Activated CD8-positive, alpha-beta memory T cell treated with anti-CD3 and anti-CD28 coated beads, Interleukin-2, amount 50 U/mL, for 4 hours (primary cell): ENCODE data around the gene PDLIM7.
A peak's percentile ranks its signal among the peaks of the same experiment; 100 is the strongest.

Source experiments
- DNase-seq: peaks from one replicate; pipeline ENCODE4 v3.0.0-alpha.2; 2020

The PDLIM7 gene

GRCh38 chr5:177524539-177524900 is 27.1 kb upstream of the PDLIM7 start:
- no peak for DNase-seq

GRCh38 chr5:177523711-177524538 is 26.5 kb upstream of the PDLIM7 start:
- no peak for DNase-seq

GRCh38 chr5:177520916-177521513 is 23.6 kb upstream of the PDLIM7 start:
- DNase-seq = no peak

- no peak for DNase-seq
Observed at GRCh38 chr5:177520271-177520670, 22.9 kb upstream of the PDLIM7 start.

- no peak for DNase-seq
Observed at GRCh38 chr5:177519463-177520235, 22.2 kb upstream of the PDLIM7 start.

DNA sequence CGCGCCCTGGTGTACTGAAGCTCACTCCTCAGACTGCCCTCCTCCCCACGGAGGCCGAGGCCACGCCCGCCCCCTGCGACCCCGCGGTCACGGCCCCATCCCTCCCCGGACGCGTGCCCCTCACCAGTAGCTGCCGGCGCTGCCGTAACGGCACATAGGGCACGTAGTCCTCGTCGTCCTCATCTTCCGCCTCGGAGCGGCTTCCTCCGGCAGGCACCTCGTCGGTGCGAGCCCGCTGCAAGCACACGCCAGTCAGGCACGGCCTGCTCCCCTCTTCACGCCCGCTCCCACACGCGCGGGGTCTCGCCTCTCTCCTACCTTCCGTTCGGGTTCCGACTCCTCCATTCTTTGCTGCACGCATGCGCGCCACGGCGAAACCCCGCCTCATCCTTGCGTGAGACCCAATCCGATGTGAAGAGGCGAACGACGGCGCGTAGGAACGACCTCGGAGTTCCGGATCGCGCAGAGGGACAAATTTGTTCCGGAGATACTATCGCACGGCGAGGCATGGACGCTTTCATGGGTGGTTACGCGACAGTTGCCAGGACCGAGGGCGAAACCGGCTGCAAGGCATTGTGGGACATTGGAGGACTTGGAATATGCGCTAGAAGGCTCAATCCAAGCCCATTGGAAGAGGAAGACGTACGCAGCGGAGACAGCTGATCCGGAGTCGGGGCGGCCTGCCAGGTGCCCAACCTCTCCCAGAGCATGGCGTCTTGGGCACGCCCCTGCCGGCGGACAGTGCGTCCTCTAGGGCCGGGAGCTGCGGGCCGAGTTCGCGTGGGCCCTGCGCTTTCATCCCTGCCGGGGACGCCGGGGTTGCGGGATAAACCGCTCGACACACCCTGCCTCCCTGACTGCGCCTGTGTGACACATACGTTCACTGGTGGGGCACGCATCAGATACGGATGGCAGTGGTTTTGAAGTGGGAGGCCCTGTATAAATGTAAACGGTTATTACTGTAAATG is 19.5 kb upstream of the PDLIM7 start, which contains the start of gene DDX41:
Gene DDX41, minus strand, starts transcription at position 361 of the 968 bp plus-strand sequence. Its CDS starts 16 bp downstream, at position 345.
- peak; percentile 93 for DNase-seq

DNA sequence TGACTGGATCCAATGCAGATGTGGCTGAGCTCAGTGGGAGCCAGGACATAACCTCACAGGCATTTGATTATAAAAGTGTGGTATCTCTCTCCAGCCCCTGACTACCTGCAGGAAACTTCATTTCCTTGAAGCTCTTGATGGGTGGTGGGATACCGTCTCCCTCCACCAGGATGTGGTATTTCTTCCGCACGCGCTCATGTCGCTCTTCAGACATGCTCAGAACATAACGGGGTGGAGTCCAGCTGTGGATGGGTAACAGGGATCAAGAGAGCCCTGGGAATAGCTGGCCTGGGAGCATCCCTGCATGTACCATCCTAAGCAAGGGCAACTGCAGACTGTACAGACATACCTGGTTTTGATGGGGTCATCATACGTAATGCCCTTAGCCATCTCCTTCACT is 18.2 kb upstream of the PDLIM7 start:
- no peak for DNase-seq

DNA sequence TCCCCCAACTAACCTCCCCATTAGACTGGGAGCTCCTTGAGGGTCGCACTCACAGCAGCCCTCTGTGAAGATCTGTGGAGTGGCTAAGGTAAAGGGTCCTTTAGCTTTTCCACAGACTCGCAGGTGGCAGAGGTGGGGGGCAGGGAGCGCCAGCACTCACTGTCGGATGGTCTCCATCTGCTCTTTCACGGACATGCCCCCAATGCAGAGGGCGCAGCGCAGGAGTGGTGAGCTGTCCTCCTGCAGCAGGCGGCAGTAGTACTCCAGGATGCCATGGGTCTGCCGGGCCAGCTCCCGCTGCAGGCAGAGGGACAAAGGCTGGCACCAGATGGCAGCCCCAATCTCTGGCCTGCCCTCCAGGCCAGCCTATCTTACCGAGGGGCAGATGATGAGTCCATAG is 17.1 kb upstream of the PDLIM7 start:
- DNase-seq = no peak

- no peak for DNase-seq
Observed at GRCh38 chr5:177513500-177513899, 16.1 kb upstream of the PDLIM7 start.

GRCh38 chr5:177512736-177513380 is 15.5 kb upstream of the PDLIM7 start:
- DNase-seq = no peak

DNA sequence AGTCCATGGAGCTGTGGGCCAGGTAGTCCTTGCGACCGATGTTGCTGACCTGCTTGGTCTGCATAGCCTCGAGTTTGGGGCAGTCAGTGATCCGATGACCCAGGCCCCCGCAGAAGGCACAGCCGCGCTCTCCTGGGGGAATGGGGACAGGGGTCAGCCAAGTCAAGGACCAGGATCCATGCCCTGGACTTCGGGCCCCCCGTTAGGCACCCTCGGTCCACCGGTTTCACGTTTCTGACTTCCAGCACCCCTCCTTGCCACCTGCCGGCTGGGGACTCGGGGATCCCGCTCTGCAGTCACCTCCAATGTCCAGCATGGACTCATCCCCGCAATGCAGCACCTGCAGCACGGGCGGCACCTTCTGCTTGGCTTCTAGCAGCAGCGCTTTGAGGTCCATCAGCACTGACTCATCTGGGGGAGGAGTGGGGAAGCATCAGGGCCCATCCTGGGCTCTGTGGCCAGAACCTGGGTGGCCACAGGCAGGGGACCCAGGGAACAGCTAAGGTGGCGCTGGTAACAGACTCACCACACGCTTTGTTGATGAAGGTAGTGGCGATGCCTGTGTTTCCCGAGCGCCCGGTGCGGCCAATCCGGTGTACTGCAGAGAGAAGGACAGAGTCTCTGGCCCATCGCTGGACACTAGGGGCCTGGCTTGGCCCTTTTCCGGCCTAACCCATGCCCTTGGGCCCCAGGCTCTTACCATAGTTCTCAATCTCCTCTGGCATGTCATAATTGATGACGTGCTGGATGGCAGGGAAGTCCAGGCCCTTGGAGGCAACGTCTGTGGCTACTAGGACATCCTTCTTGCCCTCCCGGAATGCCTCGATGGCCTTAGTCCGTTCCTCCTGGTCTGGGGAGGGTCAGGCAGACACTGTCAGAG is 14.6 kb upstream of the PDLIM7 start:
- no peak for DNase-seq

DNA sequence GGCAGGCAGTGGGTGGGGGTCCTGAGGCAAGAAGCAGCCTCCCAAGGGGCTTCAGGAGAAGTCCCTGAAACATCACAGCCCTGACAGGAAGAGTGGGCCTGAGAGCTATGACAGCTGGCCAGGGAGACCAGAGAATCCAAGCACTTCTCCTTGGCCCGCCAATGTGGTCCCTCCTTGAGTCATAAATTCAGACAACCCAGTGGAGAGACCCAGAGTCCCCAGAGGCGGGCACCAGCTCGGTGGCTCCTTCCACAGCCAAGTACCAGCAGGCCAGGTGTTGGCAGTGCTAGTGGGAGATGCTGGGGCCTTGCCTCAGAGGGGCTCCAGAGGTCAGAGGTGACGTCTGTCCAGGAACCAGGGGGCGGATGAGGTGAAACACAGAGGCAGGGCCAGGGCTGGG is 13.8 kb upstream of the PDLIM7 start:
- DNase-seq = no peak

- DNase-seq = no peak
Observed at GRCh38 chr5:177510567-177511053, 13.2 kb upstream of the PDLIM7 start.

DNA sequence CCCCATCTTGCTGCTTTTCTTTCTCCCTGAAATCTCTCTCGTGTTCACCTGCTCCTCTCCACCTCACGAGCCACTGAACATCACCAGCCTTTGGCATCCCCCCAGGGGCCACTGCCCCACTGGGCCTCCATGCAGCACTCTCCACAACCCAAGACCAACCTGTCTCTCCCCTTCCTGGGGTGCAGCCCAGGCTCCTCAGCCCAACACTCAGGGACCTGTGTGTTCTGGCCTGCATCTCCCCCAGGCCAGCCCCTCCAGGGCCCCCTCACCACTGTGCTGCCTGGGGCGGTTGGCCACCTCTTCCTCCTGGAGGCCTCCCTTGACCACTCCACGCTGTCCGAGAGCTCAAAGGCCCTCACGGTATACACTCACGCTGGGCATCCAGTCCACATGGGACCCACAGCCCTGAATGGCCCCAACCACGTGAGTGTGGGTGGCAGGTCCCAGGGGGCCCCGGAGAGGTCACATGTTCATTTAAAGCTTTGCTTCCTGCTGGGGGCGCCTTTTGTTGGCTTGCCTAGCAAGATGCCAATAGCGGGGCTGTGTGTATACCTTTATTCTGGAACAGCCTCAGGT is 12.7 kb upstream of the PDLIM7 start:
- no peak for DNase-seq

DNA sequence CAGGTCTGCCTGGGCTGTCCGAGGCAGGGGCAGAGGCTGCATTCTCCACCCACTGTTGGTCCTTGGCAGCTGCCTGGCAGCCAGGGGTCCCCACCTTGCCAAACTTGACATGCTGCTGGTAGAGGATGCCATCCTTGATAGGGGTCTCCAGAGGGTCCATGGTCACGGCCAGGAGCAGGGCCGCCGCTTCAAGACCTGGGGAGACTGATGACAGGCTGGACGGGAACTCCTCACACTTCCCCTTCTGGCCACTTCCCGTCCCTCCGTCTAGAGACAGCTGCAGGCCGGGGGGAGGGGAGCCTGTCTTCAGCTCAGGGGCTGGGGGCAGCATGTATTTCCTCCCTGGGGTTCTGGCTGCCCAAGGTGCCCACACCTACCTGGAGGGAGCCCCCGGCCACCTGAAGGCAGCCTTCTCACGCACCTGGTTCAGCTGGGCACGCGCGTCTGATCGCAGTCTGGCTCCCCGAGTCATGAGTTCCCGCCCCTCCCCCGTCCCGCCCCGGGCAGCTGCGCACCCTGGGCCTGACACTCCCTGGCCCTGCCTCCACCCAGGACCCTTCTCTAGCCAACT is 12.1 kb upstream of the PDLIM7 start, which contains the start of gene DOK3:
Gene DOK3, minus strand, starts transcription at position 446 of the 571 bp plus-strand sequence. Its CDS starts 286 bp downstream, at position 160.
- no peak for DNase-seq

DNA sequence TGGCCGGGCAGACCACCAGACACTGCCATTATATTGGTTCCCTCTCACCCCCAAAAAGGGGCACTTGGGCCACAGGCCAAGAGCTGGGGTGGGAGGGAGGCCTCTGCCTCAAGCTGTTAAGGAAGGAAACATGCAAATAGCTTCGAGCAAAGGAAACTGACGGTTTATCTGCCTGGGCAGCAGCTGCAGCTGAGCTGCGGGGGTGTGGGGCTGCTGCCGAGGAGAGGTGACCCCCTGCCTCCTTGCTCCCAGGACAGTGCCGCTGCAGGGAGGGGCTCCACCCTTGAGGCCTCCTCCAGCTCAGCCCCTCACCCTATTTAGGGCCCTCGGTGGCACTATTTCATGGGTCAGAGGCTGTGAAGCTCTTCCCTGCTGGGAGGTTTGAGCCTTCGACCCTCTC is 11.4 kb upstream of the PDLIM7 start:
- DNase-seq = no peak

- no peak for DNase-seq
Observed at GRCh38 chr5:177508221-177508611, 10.8 kb upstream of the PDLIM7 start.

DNA sequence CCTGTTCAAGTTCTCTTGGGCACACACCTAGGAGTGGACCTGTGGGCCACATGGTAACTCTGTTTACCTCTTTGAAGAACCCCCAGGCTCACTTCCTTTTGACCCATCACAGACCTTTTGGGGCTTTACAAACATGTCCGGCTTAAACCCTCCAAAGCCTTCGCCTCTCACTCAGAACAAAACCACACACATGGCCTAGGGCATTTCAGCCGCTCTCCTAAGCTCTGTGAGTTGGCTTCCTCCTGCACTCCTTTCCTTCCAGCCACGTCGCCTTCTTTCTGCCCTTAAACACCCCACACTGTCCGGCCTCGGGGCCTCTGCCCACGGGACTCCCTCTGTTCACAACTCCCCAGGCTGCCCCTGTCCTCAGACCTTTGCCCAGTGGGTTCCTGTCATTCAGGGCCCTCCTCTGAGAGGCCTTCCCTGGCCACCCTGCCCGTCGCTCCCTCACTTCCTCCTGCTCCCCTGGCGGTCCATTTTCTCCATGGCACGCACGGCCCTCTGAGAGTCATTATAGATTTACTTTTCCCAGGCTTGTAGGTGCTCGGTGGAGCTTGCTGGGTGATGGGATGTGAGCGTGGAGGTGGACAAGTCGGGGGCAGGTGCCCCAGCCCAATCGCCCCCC is 10.3 kb upstream of the PDLIM7 start:
- DNase-seq = no peak

DNA sequence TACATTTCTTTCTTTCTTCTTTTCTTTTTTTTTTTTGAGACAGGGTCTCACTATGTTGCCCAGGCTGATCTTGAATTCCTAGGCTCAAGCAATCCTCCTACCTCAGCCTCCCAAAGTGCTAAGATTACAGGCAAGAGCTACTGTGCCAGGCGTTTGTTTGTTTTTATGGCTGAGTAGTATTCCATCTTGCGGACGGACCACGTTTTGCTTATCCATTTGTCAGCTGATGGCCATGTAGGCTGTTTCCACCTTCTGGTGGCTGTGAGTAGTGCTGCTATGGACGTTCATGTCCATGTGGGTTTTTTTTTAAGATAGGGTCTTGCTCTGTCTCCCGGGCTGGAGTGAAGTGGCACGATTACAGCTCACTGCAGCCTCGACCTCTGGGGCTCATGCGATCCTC is 9.8 kb upstream of the PDLIM7 start:
- DNase-seq = no peak
